DMS 273 (cell line): ENCODE results near the gene RPTOR.
"Not testable (repeated sequence)": the region's sequence is repeated elsewhere in the genome, so short reads cannot be mapped to it uniquely, and the experiment has no call there.

Source experiments
- DNase-seq: peaks from one replicate; lab custom pipeline; 2025; ENCODE audit not compliant: unreplicated experiment; lab: John Stamatoyannopoulos, UW

RPTOR gene

GRCh38 chr17:80512233-80512632, 32.4 kb upstream of the RPTOR start:
- DNase-seq: no peak

GRCh38 chr17:80513201-80513600, 31.4 kb upstream of the RPTOR start:
- no peak for DNase-seq

GRCh38 chr17:80513892-80514291, 30.7 kb upstream of the RPTOR start:
- DNase-seq: no peak

DNA sequence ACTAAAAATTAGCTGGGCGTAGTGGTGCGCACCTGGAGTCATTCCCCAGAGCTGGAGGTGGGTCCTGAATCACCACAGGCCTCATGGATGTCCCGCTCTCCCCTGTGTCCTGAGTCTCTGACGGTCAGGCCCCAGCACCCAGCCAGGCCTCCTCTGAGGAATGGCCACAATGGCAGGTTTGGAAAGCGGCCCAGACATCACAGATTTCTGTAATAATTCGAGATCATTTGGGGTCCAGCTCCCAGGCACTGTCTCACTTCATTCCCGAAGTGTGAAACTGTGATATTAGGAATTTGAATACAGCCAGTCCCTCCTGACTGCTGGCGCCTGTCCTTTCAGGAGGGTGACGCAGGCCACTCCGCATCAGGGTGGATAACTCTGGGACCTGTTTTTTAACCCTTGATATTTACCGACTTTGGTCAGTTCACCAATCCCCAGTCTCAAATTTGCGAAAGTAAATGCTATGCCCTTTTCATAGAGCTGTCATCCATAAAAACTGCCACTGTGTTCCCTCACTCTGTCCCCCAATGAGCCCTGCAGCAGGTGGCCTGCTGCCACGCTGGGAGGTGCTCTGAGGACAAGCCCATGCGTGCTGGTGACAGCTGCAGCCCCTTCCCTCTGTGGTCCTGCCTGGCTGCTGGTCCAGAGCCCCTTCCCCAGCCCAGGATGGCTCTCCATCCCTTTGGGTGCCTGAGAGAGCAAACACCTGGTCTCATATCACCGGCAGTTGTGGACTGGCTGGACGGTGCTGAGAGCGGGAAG, 28.3 kb upstream of the RPTOR start:
- DNase-seq: no peak

DNA sequence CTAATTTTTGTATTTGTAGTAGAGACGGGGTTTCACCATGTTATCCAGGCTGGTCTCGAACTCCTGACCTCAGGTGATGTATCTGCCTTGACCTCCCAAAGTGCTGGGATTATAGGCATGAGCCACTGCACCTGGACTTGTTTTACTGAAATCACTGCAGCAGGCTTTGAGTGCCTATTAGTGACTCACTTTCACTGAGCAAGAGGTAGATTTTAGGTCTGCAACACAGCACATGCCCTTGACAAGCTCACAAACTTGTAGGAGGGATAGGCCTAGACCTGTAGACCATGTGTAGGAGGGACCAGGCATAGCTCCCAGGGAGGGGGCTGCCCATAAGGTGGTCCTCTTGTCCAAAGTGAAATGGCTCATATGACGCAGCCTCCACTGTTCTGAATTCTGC, 27.0 kb upstream of the RPTOR start:
- DNase-seq: no peak

GRCh38 chr17:80518392-80518791, 26.2 kb upstream of the RPTOR start:
- DNase-seq: no peak

DNA sequence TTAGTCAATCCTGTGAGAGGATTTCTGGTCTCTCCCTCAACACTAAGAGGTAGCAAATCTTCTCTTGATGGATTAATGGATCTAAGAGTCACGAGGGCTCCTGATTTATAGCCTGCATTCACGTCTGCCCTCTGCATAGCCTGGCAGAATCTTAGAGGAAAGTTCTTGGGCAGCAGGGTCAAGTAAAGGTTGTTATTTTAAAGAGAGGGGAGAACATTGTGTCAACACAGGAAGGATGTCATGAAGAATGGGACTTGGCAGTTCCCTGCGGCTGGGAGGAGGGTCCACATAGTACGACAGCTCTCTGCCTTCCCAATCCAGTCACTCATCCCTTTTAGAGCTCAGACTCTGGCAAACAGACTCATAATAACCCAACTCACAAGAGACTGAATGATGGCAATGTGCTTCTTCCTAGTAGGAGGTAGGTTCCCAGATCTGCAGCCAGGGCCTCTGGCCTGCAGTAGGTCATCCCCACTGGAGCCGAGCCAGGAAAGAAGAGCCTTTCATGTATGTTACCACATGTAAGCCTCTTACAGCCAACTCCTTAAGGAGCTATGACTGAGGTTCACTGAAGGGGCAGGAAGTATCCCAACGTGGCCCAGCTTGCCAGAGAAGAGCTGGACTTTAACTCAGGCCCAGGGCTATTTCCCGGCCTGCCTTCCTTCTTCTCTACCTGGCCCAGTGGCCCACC, 25.4 kb upstream of the RPTOR start:
- no peak for DNase-seq

DNA sequence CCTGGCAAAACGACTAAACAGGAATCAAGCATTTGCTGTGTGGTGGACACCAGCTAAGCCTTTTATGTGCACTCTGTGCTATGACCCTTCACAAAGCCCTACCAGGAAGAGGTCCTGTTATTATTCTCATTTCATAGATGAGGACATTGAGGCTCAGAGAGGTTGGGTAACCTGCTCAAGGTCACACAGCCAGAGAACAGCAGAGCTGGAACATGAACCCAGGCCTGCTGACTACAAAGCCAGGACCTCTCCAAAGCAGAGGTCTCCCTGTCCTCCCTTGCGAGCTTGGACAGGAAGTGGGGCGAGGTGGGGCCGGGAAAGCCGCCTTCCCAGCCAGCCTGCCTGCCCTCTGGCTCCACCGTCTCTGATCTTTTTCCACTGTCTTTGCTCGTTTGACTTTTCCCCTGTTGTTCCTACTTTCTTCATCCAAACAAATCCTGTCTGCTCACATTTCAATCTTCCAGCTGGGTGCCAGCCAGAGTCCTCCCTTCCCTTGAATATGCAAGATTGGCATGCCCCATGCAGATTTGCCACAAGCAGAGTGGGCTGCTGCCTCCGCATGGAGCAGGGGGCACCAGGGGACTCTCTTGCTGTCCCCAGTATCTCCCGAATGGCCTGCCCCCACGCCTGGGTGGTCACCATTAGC, 23.7 kb upstream of the RPTOR start:
- DNase-seq: no peak

DNA sequence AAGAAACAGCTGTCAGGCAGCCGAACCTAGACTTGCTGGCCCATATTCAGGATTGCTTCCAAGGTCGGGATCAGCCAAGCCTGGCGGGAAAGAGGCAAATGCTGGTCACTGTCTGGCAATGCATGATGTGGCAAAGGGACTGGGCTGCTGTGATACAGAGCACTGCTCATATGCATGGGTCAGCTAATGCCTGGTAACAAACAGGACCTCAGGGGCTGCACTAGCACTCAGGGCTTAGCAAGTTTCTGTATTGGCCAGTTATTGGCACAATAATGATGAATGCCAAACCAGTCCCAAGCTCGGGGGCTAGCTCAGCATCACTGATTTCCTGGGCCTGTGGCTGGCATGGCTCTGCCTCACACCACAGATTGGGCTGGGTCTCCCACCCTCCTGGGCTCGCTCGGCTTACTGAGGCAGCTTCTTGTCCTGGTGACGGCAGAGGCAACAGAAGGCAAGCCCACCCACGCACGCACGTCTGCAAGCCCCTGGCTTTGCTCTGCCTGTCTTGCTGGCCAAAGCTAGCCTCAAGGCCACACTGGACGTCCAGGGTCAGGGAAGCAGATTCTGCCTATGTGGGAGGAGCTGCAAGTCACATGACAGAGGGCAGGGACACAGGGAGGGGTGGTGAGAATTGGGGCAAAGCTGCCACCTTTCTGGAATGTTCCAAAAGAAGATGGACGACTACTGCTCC, 21.4 kb upstream of the RPTOR start:
- no peak for DNase-seq

- peak; percentile 58 for DNase-seq
These were observed 20.5 kb upstream of the RPTOR start for GRCh38 chr17:80523956-80524712.

GRCh38 chr17:80526116-80526910, 18.3 kb upstream of the RPTOR start:
- no peak for DNase-seq

DNA sequence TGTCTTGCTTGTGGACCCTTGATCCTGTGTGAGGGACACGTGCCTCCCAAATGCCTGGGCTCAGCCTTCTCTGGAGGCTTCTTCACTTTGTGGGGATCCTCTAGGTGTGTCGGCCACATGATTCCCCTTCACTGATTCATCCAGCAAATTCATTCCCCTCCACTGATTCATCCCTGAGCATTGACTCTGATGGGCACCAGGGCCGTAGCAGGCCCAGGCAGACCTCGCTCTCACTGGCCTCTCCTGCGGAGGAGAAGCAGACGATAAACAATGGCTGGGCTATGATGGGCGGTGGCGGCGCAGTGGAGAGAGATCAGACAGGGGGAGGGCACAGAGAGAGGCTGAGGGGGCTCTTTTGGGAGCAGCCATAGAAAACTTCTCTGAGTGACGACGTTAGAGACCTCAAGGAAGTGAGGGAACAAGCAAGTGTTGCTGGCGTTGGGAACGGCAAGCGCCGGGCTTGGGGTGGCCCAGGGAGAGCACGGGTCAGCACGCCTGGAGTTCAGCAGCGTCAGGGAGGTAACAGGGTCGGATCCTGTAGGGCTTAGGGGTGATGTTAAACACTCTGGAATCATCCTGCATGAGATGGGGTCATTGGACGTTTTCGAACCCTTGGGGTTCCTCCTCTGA, 17.5 kb upstream of the RPTOR start:
- DNase-seq: no peak

DNA sequence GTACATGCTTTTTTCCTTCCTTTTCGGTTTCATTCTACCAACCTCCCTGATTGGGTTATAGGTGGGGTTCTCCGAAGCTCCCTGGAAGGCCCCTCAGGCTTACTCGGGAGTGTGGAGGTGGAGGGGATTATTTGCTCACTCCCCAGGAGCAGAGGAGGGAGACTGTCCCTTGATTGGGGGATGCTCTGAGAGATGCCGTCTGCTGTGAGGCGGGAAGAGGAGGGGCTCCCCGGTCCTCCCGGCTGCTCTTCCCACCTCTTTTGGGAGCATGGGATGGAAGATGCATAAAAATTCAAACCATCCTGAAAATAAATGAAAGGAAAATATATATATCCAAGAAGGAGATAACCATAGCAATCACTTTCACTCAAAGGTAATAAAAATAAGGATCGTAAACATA, 16.1 kb upstream of the RPTOR start:
- DNase-seq: no peak

DNA sequence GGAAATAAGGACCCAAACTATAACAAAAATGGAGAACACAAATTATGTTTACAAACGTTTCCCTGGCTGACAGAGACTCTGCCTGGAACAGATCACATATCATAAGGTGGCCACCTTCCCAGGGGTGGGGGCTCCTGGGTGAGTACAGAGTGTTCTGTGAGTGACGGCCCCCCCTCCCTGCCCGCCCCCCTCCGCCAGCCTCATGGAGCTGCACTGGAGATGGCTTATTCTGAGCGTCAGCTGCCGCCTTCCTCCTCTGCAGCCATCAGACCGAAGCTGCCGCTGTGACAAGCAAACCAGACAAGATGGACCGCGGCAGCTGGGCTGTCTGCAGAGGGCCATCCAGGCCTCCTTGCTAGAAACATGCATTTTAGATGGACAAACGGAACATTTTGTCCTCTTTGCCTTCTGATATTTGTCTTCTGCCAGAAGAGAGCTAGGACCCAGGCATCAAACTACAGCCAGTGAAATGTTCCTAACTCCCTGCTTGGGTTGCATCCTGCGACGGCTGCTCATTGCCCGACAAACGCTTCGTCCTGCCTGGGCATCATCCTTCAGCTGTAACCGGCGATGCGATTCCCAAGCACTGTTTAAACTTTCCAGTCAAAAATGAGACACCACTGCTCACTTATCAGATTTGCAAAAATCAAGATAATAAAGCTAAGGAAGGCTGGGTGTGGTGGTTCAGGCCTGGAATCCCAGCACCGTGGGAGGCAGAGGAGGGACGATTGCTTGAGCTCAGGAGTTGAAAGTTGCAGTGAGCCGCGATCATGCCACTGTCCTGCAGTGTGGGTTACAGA, 15.3 kb upstream of the RPTOR start:
- DNase-seq: no peak

- no peak for DNase-seq
These were observed 14.7 kb upstream of the RPTOR start for GRCh38 chr17:80529904-80530292.

DNA sequence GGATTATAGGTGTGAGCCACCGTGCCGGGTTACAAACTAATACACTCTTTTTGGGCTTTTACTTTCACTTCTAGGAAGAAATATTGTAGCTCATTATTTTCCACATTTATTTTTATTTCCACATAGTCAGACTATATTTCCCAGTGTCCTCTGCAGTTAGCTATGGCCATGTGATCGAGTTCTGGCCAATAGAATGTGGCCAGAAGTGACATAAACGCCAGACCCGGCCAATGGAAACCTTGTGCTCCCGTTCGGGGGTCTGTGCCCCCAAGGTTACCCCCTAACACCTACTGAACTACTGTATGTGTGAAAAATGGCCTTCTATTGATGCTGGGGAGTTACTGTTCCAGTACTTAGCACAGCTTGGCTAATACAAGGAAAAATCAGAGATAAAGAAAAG, 13.2 kb upstream of the RPTOR start:
- no peak for DNase-seq

- not testable (repeated sequence) for DNase-seq
These were observed 7.3 kb upstream of the RPTOR start for GRCh38 chr17:80537386-80537785.

DNA sequence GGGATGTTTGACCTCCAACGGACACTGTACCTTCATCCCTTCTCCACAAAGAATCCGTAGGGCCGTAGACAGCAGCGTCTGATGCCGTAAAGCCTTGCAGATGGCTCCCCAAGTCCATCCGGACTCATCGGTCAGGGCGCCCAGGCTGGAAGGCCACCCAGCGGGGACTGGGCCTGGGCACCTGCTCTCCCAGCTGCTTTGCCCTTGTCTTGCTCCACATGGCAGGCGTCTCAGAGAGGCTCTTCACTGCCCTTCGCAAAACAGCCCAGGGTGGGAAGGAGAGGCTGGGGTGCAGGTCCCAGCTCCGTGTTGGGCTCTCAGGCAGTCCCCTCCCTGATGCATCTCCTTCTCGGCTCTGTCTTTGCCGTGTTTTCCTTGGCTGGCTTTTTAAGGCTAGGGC, 6.2 kb upstream of the RPTOR start:
- no peak for DNase-seq
